NCI-H2081 (cell line): ENCODE data around the gene OR5D14.

Experiments
- DNase-seq, 2 experiments: peaks; one replicate each; lab custom pipeline; 2025; lab: John Stamatoyannopoulos, UW

OR5D14 gene

DNA sequence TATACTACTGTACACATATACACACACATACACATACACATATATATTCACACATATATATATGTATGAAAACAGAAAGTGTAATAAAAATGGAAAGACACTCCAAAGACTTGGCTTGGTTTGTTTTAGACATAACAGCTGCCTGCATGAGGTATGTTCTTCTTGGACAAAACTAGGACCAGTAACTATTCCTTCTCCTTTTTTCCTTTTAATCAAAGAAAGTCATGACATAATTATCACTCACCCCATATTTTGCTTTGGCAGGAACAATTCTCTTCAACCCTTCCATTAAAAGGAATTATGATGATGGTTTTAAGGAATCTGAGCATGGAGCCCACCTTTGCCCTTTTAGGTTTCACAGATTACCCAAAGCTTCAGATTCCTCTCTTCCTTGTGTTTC, at the start of gene OR5D14:
TSS of gene OR5D14 (plus strand) at position 301 of the 400 bp plus-strand sequence. CDS start at position 301, 0 bp downstream.
- DNase-seq, result no peak

DNA sequence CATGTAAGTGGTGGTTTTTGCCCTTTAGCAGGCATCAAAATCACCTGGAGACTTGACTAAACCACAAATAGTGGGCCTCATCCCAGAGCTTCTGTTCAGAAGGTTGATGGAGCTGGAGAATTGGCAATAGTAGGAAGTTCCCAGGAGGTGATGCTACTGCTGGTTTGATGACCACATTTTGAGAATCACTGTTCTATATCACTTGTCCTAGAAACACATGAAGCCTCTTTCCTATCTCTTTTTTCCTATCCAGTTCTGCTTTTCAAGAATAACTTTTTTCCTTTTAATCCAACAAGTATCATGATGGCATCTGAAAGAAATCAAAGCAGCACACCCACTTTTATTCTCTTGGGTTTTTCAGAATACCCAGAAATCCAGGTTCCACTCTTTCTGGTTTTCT, 22.2 kb upstream of the OR5D14 start, which contains the start of gene OR5D13:
TSS of gene OR5D13 (plus strand) at position 301 of the 400 bp plus-strand sequence. CDS start at position 301, 0 bp downstream.
- no peak for DNase-seq

DNA sequence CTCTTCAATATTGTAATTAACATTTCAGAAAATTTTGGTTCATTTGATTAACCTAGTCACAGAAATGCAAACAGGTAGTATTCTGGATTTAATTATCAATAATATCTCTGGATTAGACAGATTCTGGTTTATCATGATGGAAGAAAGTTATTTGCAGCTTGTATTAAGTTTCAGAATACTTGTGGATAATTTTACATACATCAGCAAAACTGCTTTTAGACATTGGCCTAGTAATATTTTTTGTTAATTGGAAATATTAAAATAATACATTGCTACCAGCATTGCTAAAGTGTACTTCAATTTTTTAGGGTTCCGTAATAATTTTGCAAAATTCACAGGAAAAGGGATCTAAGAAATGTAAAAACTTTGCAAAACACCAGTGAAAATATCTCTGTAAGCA, 3.8 kb upstream of the OR5D14 start:
- no peak for DNase-seq

DNA sequence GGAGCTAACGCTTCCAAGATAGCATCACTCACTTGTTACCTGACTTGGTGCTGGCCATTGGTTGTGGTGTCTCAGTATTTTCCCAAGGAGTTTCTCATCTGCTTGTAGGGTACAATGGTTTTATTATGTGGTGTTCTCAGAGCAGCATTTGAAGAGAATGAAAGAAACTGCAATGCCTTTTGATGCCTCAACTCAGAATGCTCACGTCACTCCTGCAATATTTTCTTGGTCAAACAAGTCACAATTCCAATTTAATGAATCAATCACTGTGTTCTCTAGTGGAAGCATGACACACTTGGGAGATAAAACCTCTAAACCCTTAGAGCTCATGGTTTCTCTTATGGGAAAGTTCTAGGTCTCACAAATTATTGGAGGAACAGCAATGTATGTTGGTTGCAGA, 2.0 kb upstream of the OR5D14 start:
- no peak for DNase-seq

DNA sequence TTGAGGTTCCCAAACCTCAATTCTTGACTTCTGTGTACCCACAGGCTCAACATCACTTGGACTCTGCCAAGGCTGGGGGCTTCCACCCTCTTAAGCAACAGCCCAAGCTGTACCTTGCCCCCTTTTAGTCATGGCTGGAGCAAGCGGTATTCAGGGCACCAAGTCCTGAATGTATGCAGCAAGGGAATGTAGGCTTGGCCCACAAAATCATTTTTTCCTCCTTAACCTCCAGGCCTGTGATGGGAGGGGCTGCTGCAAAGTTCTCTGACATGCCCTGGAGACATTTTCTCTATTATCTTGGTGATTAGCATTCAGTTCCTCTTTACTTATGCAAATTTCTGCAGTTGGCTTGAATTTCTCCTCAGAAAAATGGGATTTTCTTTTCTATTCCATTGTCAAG, 10.9 kb downstream of the OR5D14 start:
- no peak for DNase-seq

DNA sequence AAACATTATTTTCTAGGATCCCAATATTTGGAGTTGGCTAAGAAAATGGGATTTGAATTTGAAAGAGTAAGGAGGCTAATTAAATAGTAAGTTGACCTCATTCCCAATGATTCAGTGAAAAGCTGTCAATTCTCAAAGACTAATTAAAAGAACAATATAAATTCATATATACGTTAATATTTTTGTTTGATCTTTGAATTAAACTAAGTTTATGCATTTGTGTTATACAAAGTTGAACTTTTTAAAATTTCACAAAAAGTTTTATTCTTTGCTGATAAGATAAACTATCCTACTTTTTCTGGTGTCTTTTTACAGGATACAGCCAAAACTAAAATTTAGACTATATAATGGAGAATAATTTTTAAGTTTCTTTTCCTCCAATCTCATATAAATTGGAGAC, 15.7 kb downstream of the OR5D14 start, which contains the start of gene OR5L1:
TSS of gene OR5L1 (plus strand) at position 301 of the 400 bp plus-strand sequence. CDS start 100 bp downstream, outside the sequence.
- DNase-seq, result no peak

DNA sequence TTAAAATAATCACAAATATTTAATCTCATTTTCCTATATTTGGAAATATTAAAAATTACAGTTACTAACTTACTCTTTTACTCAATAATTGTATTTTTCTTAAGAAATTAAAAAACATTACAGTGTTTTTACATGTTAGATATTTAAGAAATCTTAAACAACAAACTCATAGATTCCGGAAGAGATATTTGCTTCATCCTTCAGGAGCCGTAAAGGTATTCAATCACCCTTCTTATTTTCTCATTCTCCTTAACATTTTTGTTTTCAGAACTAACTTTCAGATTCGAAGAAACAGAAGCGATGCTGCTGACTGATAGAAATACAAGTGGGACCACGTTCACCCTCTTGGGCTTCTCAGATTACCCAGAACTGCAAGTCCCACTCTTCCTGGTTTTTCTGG, 24.0 kb downstream of the OR5D14 start, which contains the start of gene OR5D18:
TSS of gene OR5D18 (plus strand) at position 301 of the 400 bp plus-strand sequence. CDS start at position 301, 0 bp downstream.
- no peak for DNase-seq

DNA sequence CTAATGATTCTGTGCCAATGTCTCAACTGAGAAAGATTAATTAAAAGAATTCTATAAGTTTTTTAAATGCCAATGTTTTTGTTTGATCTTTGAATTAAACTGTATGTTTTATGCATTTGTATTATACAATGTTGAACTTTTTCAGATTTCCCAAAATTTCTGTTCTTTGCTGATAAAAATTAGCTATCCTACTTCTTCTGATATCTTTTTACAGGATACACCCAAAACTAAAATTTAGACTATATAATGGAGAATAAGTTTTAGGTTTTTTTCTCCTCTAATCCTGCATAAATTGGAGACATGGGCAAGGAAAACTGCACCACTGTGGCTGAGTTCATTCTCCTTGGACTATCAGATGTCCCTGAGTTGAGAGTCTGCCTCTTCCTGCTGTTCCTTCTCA, 31.6 kb downstream of the OR5D14 start, which contains the start of gene OR5L2:
TSS of gene OR5L2 (plus strand) at position 301 of the 400 bp plus-strand sequence. CDS start at position 301, 0 bp downstream.
- no peak for DNase-seq

DNA sequence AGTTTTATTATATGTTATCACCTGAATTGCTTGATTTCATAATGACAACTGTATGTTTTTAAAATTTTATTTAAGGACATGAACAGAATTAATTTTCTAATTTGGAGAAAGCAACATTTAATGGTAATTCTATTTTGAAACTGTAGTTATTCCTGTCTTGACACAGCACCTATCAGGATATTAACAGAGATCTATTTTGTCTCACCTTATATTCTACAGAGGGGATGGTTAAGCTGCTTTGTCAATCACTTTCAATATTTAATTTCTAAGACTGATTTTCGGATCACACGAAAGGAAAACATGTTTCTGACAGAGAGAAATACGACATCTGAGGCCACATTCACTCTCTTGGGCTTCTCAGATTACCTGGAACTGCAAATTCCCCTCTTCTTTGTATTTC, 43.1 kb downstream of the OR5D14 start, which contains the start of gene OR5D16:
TSS of gene OR5D16 (plus strand) at position 301 of the 400 bp plus-strand sequence. CDS start at position 301, 0 bp downstream.
- DNase-seq, result no peak
